ENCODE results near the gene PIGK. TPM values are rescaled to one million over a fixed set of nuclear protein-coding genes. Genes with fewer than 3 reads are reported as not detected.

PIGK gene
- total and polyA plus RNA-seq, 2 of the 4 experiments (the other 2 are of a cell fraction), result 15.6 to 21.2 TPM

GRCh38 chr1:77061162-77061561, 158.1 kb downstream of the PIGK start:
- Histone ChIP-seq H3K4ac (ENCODE audit: low read depth, low read length) (no peak overlapping the region), H2AK9ac (replicated peaks; ENCODE audit: low read depth, low read length, poor library complexity) (no peak overlapping the region), H3K9me1 (ENCODE audit: insufficient read depth, low read length) (no peaks in the 10 kb centered on the region; the same call in 1 of the 2 replicates), H2BK20ac (ENCODE audit: low read depth, low read length) (no peak overlapping the region), H4K5ac (ENCODE audit: low read depth, low read length) (no peak overlapping the region), H2AFZ (replicated peaks; ENCODE audit: low read length, poor library complexity) (no peak overlapping the region), H2BK5ac (ENCODE audit: low read depth, low read length, poor library complexity, severe bottlenecking) (no peak overlapping the region), H3K9me3 (ENCODE audit: control insufficient read depth, insufficient read depth, low read length) (no peaks in the 10 kb centered on the region), H3K4me2 (ENCODE audit: low read depth, low read length) (no peak overlapping the region), H2BK120ac (ENCODE audit: low read depth, low read length) (no peak overlapping the region), H3K36me3 (ENCODE audit: control insufficient read depth, insufficient read depth, low read length) (no peaks in the 10 kb centered on the region), H3K27ac (ENCODE audit: insufficient read depth, low read length) (no peak overlapping the region), H4K20me1 (ENCODE audit: insufficient read depth, low read length) (no peaks in the 10 kb centered on the region), H3K18ac (ENCODE audit: low read depth, low read length) (no peak overlapping the region), H4K91ac (ENCODE audit: insufficient read depth, low read depth, low read length) (no peak overlapping the region), H2AK5ac (ENCODE audit: low read depth, low read length) (no peak overlapping the region), H3K23ac (ENCODE audit: low read depth, low read length) (no peak overlapping the region), H3K79me1 (ENCODE audit: low read depth in 1 of 2, low read length in 2 of 2) (no peaks in the 10 kb centered on the region), H3K27me3 (ENCODE audit: control insufficient read depth, insufficient read depth, low read length) (peaks cover 2% of the 10 kb centered on the region; the same call in 1 of the 2 replicates), H3K14ac (replicated peaks; ENCODE audit: low read depth, low read length) (no peak overlapping the region), H2BK15ac (ENCODE audit: low read depth, low read length) (no peak overlapping the region), H3K4me3 (ENCODE audit: insufficient read depth, low read depth, low read length) (no peak overlapping the region), H3K56ac (ENCODE audit: extremely low read depth, insufficient read depth, low read length) (no peak overlapping the region), H3K4me1 (ENCODE audit: control insufficient read depth, insufficient read depth, low read length) (no peaks in the 10 kb centered on the region), H4K8ac (ENCODE audit: low read depth in 2 of 2, low read length in 2 of 2) (no peak overlapping the region), H3K9ac (ENCODE audit: low read depth, low read length) (no peak overlapping the region)
- TF ChIP-seq RFX5 (IDR thresholded peaks at IDR 0.05; ENCODE audit: low read depth, low read length) (no peak), MXI1 (IDR thresholded peaks at IDR 0.05; ENCODE audit: borderline replicate concordance, low read depth, low read length) (no peak), NFE2L2 (IDR thresholded peaks at IDR 0.05; ENCODE audit: low read depth, low read length) (no peak), MAFK (IDR thresholded peaks at IDR 0.05; ENCODE audit: low read depth, low read length) (no peak), POLR2A (IDR thresholded peaks at IDR 0.05; ENCODE audit: low read depth, low read length) (no peak), ELK1 (IDR thresholded peaks at IDR 0.05; ENCODE audit: borderline replicate concordance, low read depth, low read length) (no peak), MAZ (IDR thresholded peaks at IDR 0.05; ENCODE audit: borderline replicate concordance, low read depth, low read length) (no peak), RAD21 (IDR thresholded peaks at IDR 0.05; ENCODE audit: low read length) (no peak), CHD1 (IDR thresholded peaks at IDR 0.05; ENCODE audit: low read depth, low read length) (no peak), RCOR1 (IDR thresholded peaks at IDR 0.05; ENCODE audit: insufficient replicate concordance, low read length) (no peak), SMC3 (IDR thresholded peaks at IDR 0.05; ENCODE audit: low read depth, low read length) (no peak), FOS (IDR thresholded peaks at IDR 0.05; ENCODE audit: low read depth, low read length) (no peak)
- no CpG with 5 or more reads among the region's 3 CpGs for WGBS, 2 experiments (ENCODE audit: extremely low coverage in 2 of 2, insufficient read length in 1 of 2)
- dilution Hi-C loops (cut with HindIII; ENCODE audit: low sequenced_read_pairs, unreplicated experiment), result no loop called here
- ChIA-PET CTCF (no interaction called here), POLR2A (ENCODE audit: unreplicated experiment) (no interaction called here)
- DNase-seq, result no peak
- ATAC-seq (ENCODE audit: low read depth), result no peak
- intact Hi-C loops (cut with micrococcal nuclease), result no loop called here
- no TSS peak for BruUV-seq (replicated peaks)
- in situ Hi-C loops (cut with MboI; ENCODE audit: low sequenced_read_pairs), result no loop called here

Data from IMR-90 (cell line).